Stimulated activated CD8-positive, alpha-beta memory T cell treated with anti-CD3 and anti-CD28 coated beads, Interleukin-15, amount 100 ng/mL, for 4 hours (primary cell): Measurements from ENCODE around the gene PAQR7.
"Not testable (repeated sequence)": the region's sequence is repeated elsewhere in the genome, so short reads cannot be mapped to it uniquely, and the experiment has no call there.

Source experiments
- DNase-seq, 2 donors: peaks; one replicate each; pipeline ENCODE4 v3.0.0-alpha.2; 2020; ENCODE audit warnings: low read depth in 2 of 2

The PAQR7 gene

GRCh38 chr1:25847929-25848328, 27.6 kb downstream of the PAQR7 start:
- no peak for DNase-seq

GRCh38 chr1:25845664-25846063, 29.8 kb downstream of the PAQR7 start:
- no peak for DNase-seq

- no peak for DNase-seq
Measured at GRCh38 chr1:25844536-25845337, 30.8 kb downstream of the PAQR7 start.

- DNase-seq: no peak
Measured at GRCh38 chr1:25843483-25843882, 32.0 kb downstream of the PAQR7 start.

- DNase-seq: not testable (repeated sequence)
Measured at GRCh38 chr1:25839808-25840207, 35.7 kb downstream of the PAQR7 start.

GRCh38 chr1:25837262-25837875, 38.1 kb downstream of the PAQR7 start:
- DNase-seq: no peak

- DNase-seq: no peak
Measured at GRCh38 chr1:25836695-25837094, 38.8 kb downstream of the PAQR7 start.

- DNase-seq: no peak
Measured at GRCh38 chr1:25834894-25835293, 40.6 kb downstream of the PAQR7 start.

GRCh38 chr1:25833158-25833557, 42.4 kb downstream of the PAQR7 start:
- DNase-seq: no peak

GRCh38 chr1:25832336-25833037, 43.0 kb downstream of the PAQR7 start:
- DNase-seq: no peak

GRCh38 chr1:25831569-25832196, 43.8 kb downstream of the PAQR7 start:
- DNase-seq: no peak

GRCh38 chr1:25829046-25829445, 46.5 kb downstream of the PAQR7 start:
- no peak for DNase-seq

- DNase-seq: no peak
Measured at GRCh38 chr1:25828491-25828890, 47.0 kb downstream of the PAQR7 start.

GRCh38 chr1:25826571-25826970, 48.9 kb downstream of the PAQR7 start:
- DNase-seq: no peak

- DNase-seq: no peak
Measured at GRCh38 chr1:25825605-25826004, 49.9 kb downstream of the PAQR7 start.

GRCh38 chr1:25821630-25822091, 53.8 kb downstream of the PAQR7 start:
- no peak for DNase-seq

- no peak for DNase-seq
Measured at GRCh38 chr1:25821112-25821476, 54.4 kb downstream of the PAQR7 start.

GRCh38 chr1:25820247-25821111, 55.0 kb downstream of the PAQR7 start:
- DNase-seq: peak in 1 of 2 donors; percentile 50

- DNase-seq: peak; percentile 89 to 90
Measured at GRCh38 chr1:25819491-25820246, 55.8 kb downstream of the PAQR7 start, which contains the start of gene MTFR1L. TSS of gene MTFR1L (plus strand) at chr1:25819954. CDS start at chr1:25823105, 3,151 bp downstream.

GRCh38 chr1:25818569-25818968, 56.9 kb downstream of the PAQR7 start:
- no peak for DNase-seq
